ENCODE data around the gene LAMP1. TPM values are rescaled to one million over a fixed set of nuclear protein-coding genes. Genes with fewer than 3 reads are reported as not detected.
"Not testable (repeated sequence)": the region's sequence is repeated elsewhere in the genome, so short reads cannot be mapped to it uniquely, and the experiment has no call there.

Gene LAMP1
- total and polyA plus RNA-seq, 4 donors, result 98.0 to 154 (median 132) TPM

DNA sequence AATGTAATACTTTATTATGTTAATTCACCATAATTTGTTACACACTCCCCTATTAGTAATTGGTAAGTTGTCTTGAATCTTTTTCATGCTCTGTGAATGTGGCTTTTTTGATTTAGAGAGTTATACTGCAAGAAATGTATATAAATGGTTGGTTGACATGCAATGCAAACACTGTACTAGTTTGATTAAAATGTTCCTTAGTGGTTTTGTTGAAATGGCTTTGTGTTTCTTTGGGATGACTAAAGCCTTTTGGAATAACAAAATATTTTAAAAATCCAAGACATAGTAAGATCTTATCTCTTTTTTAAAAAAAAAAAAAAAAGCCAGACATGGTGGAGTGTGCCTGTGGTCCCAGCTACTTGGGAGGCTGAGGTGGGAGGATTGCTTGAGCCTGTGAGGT is 10.5 kb downstream of the LAMP1 start:
- Histone ChIP-seq H3K4me3 (ENCODE audit: low read depth, low read length) (no peak overlapping the region), H3K27me3 (ENCODE audit: control insufficient read depth, insufficient read depth, low read length) (no peaks in the 10 kb centered on the region), H3K27ac (ENCODE audit: low read depth, low read length) (no peak overlapping the region), H3K4me1 (ENCODE audit: control insufficient read depth, insufficient read depth, low read length) (no peaks in the 10 kb centered on the region), H3K9me3 (ENCODE audit: control insufficient read depth, insufficient read depth, low read length) (no peaks in the 10 kb centered on the region), H3K36me3 (ENCODE audit: control insufficient read depth, insufficient read depth, low read length) (peaks cover 37% of the 10 kb centered on the region)
- no peak for DNase-seq (ENCODE audit: low read depth in 4 of 6, low spot score in 6 of 6)

DNA sequence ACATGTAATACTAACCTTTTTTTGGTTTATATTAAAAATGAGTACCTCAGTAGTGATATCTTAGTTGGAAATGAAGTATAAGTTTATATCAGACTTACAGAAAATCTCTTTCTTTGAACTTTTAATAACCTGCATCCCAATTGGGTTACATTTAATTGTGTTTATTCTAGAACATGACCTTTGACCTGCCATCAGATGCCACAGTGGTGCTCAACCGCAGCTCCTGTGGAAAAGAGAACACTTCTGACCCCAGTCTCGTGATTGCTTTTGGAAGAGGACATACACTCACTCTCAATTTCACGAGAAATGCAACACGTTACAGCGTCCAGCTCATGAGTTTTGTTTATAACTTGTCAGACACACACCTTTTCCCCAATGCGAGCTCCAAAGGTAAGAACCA is 12.4 kb downstream of the LAMP1 start:
- Histone ChIP-seq H3K4me3 (ENCODE audit: low read depth, low read length) (no peak overlapping the region), H3K27me3 (ENCODE audit: control insufficient read depth, insufficient read depth, low read length) (no peaks in the 10 kb centered on the region), H3K36me3 (ENCODE audit: control insufficient read depth, insufficient read depth, low read length) (peaks cover 49% of the 10 kb centered on the region), H3K4me1 (ENCODE audit: control insufficient read depth, insufficient read depth, low read length) (no peaks in the 10 kb centered on the region), H3K9me3 (ENCODE audit: control insufficient read depth, insufficient read depth, low read length) (no peaks in the 10 kb centered on the region), H3K27ac (ENCODE audit: low read depth, low read length) (no peak overlapping the region)
- WGBS (ENCODE audit: insufficient coverage), result 94% methylated on average over 2 of the region's 6 CpGs
- DNase-seq (ENCODE audit: low read depth in 4 of 6, low spot score in 6 of 6), result no peak

- not testable (repeated sequence) for H3K4me1 ChIP-seq (ENCODE audit: control insufficient read depth, insufficient read depth, low read length); DNase-seq (ENCODE audit: low read depth in 4 of 6, low spot score in 6 of 6); H3K4me3 ChIP-seq (ENCODE audit: low read depth, low read length); H3K27me3 ChIP-seq (ENCODE audit: control insufficient read depth, insufficient read depth, low read length); H3K9me3 ChIP-seq (ENCODE audit: control insufficient read depth, insufficient read depth, low read length); H3K27ac ChIP-seq (ENCODE audit: low read depth, low read length)
- WGBS (ENCODE audit: insufficient coverage), result 96% methylated on average over 15 of the region's 20 CpGs
- H3K36me3 ChIP-seq (ENCODE audit: control insufficient read depth, insufficient read depth, low read length), result peaks cover 75% of the 10 kb centered on the region
Observed at GRCh38 chr13:113314112-113314511, 17.1 kb downstream of the LAMP1 start.

DNA sequence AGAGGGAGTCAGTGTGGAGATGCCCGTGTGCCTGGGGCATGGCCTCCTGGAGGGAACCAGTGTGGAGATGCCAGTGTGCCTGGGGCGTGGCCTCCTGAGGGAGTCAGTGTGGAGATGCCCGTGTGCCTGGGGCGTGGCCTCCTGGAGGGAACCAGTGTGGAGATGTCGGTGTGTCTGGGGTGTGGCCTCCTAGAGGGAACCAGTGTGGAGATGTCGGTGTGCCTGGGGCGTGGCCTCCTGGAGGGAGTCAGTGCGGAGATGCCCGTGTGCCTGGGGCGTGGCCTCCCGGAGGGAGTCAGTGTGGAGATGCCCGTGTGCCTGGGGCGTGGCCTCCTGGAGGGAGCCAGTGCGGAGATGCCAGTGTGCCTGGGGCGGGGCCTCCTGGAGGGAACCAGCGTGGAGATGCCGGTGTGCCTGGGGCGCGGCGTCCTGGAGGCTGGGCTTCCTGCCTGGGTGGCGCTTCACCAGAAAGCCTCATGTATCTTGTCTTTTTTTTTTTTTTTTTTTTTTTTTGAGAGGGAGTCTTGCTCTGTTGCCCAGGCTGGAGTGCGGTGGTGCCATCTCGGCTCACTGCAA is 17.9 kb downstream of the LAMP1 start:
- not testable (repeated sequence) for H3K4me3 ChIP-seq (ENCODE audit: low read depth, low read length); H3K27me3 ChIP-seq (ENCODE audit: control insufficient read depth, insufficient read depth, low read length); H3K9me3 ChIP-seq (ENCODE audit: control insufficient read depth, insufficient read depth, low read length); H3K27ac ChIP-seq (ENCODE audit: low read depth, low read length); DNase-seq (ENCODE audit: low read depth in 4 of 6, low spot score in 6 of 6); H3K4me1 ChIP-seq (ENCODE audit: control insufficient read depth, insufficient read depth, low read length)
- 97% methylated on average over 18 of the region's 23 CpGs for WGBS (ENCODE audit: insufficient coverage)
- peaks cover 79% of the 10 kb centered on the region for H3K36me3 ChIP-seq (ENCODE audit: control insufficient read depth, insufficient read depth, low read length)

GRCh38 chr13:113315992-113316391 is 19.0 kb downstream of the LAMP1 start:
- DNase-seq (ENCODE audit: low read depth in 4 of 6, low spot score in 6 of 6), result no peak
- H3K36me3 ChIP-seq (ENCODE audit: control insufficient read depth, insufficient read depth, low read length), result peaks cover 80% of the 10 kb centered on the region

DNA sequence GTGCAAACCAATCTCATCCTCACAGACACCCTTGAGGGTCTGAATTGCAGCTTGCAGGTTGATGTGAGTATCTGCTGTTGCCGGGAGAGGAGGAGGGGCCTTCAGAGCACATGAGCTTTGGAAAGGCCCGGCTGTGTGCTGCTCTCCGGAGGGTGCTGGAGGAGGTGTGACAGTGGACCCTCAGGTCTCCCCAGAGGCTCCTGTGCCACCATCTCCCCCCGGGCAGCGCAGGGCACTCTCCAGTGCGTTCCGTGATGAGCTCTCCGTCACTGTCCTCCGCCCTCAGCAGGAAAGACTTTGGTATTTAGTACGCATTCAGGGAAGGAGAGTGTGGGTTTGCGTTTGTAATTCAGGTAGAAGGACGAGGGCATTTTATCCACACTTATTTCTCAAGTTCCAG is 20.0 kb downstream of the LAMP1 start:
- DNase-seq (ENCODE audit: low read depth in 4 of 6, low spot score in 6 of 6), result no peak
- Histone ChIP-seq H3K9me3 (ENCODE audit: control insufficient read depth, insufficient read depth, low read length) (no peaks in the 10 kb centered on the region), H3K27ac (ENCODE audit: low read depth, low read length) (no peak overlapping the region), H3K27me3 (ENCODE audit: control insufficient read depth, insufficient read depth, low read length) (no peaks in the 10 kb centered on the region), H3K4me3 (ENCODE audit: low read depth, low read length) (no peak overlapping the region), H3K36me3 (ENCODE audit: control insufficient read depth, insufficient read depth, low read length) (peaks cover 80% of the 10 kb centered on the region), H3K4me1 (ENCODE audit: control insufficient read depth, insufficient read depth, low read length) (no peaks in the 10 kb centered on the region)
- whole genome bisulfite sequencing (ENCODE audit: insufficient coverage), result 83% methylated on average over 8 of the region's 12 CpGs

More at GRCh38 chr13:113315992-113316391, 19.0 kb downstream of the LAMP1 start:
- H3K27me3 ChIP-seq (ENCODE audit: control insufficient read depth, insufficient read depth, low read length), result no peaks in the 10 kb centered on the region
- 100% methylated on average over 2 of the region's 5 CpGs for WGBS (ENCODE audit: insufficient coverage)
- no peaks in the 10 kb centered on the region for H3K9me3 ChIP-seq (ENCODE audit: control insufficient read depth, insufficient read depth, low read length)
- H3K4me1 ChIP-seq (ENCODE audit: control insufficient read depth, insufficient read depth, low read length), result no peaks in the 10 kb centered on the region
- H3K4me3 ChIP-seq (ENCODE audit: low read depth, low read length), result no peak overlapping the region
- no peak overlapping the region for H3K27ac ChIP-seq (ENCODE audit: low read depth, low read length)

DNA sequence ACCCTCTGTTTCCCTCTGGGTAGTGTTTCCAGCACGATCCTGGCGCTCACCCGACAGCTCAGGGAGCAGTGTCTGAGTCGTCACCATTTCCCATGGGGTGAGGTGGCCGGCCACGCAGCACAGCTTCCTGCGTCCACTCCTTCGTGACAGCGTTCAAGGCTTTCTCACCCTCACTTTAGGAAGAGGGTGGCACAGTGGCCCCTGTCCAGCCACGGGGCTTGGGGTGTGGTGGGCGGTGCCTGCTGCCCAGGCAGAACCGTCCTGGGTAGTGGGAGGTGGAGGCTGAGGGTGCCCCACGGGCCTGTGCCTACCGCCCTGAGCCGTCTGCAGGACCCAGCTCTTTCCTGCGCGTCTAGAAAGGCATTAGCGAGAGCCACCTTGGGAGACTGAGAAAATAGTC is 21.9 kb downstream of the LAMP1 start:
- WGBS (ENCODE audit: insufficient coverage), result 91% methylated on average over 13 of the region's 18 CpGs
- no peak overlapping the region for H3K27ac ChIP-seq (ENCODE audit: low read depth, low read length)
- no peaks in the 10 kb centered on the region for H3K9me3 ChIP-seq (ENCODE audit: control insufficient read depth, insufficient read depth, low read length)
- H3K4me1 ChIP-seq (ENCODE audit: control insufficient read depth, insufficient read depth, low read length), result no peaks in the 10 kb centered on the region
- H3K27me3 ChIP-seq (ENCODE audit: control insufficient read depth, insufficient read depth, low read length), result no peaks in the 10 kb centered on the region
- H3K4me3 ChIP-seq (ENCODE audit: low read depth, low read length), result no peak overlapping the region
- no peak for DNase-seq (ENCODE audit: low read depth in 4 of 6, low spot score in 6 of 6)
- peaks cover 77% of the 10 kb centered on the region for H3K36me3 ChIP-seq (ENCODE audit: control insufficient read depth, insufficient read depth, low read length)

GRCh38 chr13:113319371-113319770 is 22.3 kb downstream of the LAMP1 start:
- no peaks in the 10 kb centered on the region for H3K9me3 ChIP-seq (ENCODE audit: control insufficient read depth, insufficient read depth, low read length)
- 93% methylated on average over 14 of the region's 14 CpGs for WGBS (ENCODE audit: insufficient coverage)

GRCh38 chr13:113320226-113320875 is 23.3 kb downstream of the LAMP1 start:
- DNase-seq (ENCODE audit: low read depth in 4 of 6, low spot score in 6 of 6), result no peak
- 96% methylated on average over 14 of the region's 19 CpGs for WGBS (ENCODE audit: insufficient coverage)
- H3K36me3 ChIP-seq (ENCODE audit: control insufficient read depth, insufficient read depth, low read length), result peaks cover 82% of the 10 kb centered on the region

More at GRCh38 chr13:113319371-113319770, 22.3 kb downstream of the LAMP1 start:
- H3K4me1 ChIP-seq (ENCODE audit: control insufficient read depth, insufficient read depth, low read length), result no peaks in the 10 kb centered on the region
- DNase-seq (ENCODE audit: low read depth in 4 of 6, low spot score in 6 of 6), result no peak
- H3K27me3 ChIP-seq (ENCODE audit: control insufficient read depth, insufficient read depth, low read length), result no peaks in the 10 kb centered on the region
- peaks cover 77% of the 10 kb centered on the region for H3K36me3 ChIP-seq (ENCODE audit: control insufficient read depth, insufficient read depth, low read length)
- no peak overlapping the region for H3K4me3 ChIP-seq (ENCODE audit: low read depth, low read length)
- no peak overlapping the region for H3K27ac ChIP-seq (ENCODE audit: low read depth, low read length)

GRCh38 chr13:113321546-113321945 is 24.5 kb downstream of the LAMP1 start:
- no peak overlapping the region for H3K27ac ChIP-seq (ENCODE audit: low read depth, low read length)
- H3K4me1 ChIP-seq (ENCODE audit: control insufficient read depth, insufficient read depth, low read length), result no peaks in the 10 kb centered on the region
- no peaks in the 10 kb centered on the region for H3K27me3 ChIP-seq (ENCODE audit: control insufficient read depth, insufficient read depth, low read length)
- no peak for DNase-seq (ENCODE audit: low read depth in 4 of 6, low spot score in 6 of 6)
- H3K36me3 ChIP-seq (ENCODE audit: control insufficient read depth, insufficient read depth, low read length), result peaks cover 85% of the 10 kb centered on the region
- H3K4me3 ChIP-seq (ENCODE audit: low read depth, low read length), result no peak overlapping the region
- H3K9me3 ChIP-seq (ENCODE audit: control insufficient read depth, insufficient read depth, low read length), result no peaks in the 10 kb centered on the region
- WGBS (ENCODE audit: insufficient coverage), result 92% methylated on average over 22 of the region's 22 CpGs

More at GRCh38 chr13:113320226-113320875, 23.3 kb downstream of the LAMP1 start:
- H3K27me3 ChIP-seq (ENCODE audit: control insufficient read depth, insufficient read depth, low read length), result no peaks in the 10 kb centered on the region
- no peak overlapping the region for H3K27ac ChIP-seq (ENCODE audit: low read depth, low read length)
- no peaks in the 10 kb centered on the region for H3K9me3 ChIP-seq (ENCODE audit: control insufficient read depth, insufficient read depth, low read length)
- H3K4me3 ChIP-seq (ENCODE audit: low read depth, low read length), result no peak overlapping the region
- no peaks in the 10 kb centered on the region for H3K4me1 ChIP-seq (ENCODE audit: control insufficient read depth, insufficient read depth, low read length)
